Panc1 (cell line): ENCODE measurements around the gene DDX17. TPM values are rescaled to one million over a fixed set of nuclear protein-coding genes. Genes with fewer than 3 reads are reported as not detected.

ENCODE experiments used
- ATAC-seq: fragments of 200-7000 bp; cut with Tn5 transposase; 2 replicates; pipeline ENCODE4 v1.9.1; 2020; ENCODE audit warnings: mild to moderate bottlenecking, moderate library complexity
- BruUV-seq: library from RNA; stranded (reverse); fragments of 400-500 nt; replicated peaks from 2 replicates; lab custom pipeline; 2021; lab: Mats Ljungman, UMichigan
- CTCF ChIA-PET: fragments of 300-600 bp; sonication (Branson Sonifier 250); formaldehyde crosslinking; loops from one replicate; lab custom pipeline; 2022; ENCODE audit warnings: antibody characterized with exemption; lab: Charles Lee
- POLR2A ChIA-PET: fragments of 300-600 bp; sonication (Branson Sonifier 250); formaldehyde crosslinking; loops from one replicate; lab custom pipeline; 2022; ENCODE audit warnings: antibody characterized with exemption; lab: Charles Lee
- DNase-seq: peaks from one replicate; pipeline ENCODE4 v3.0.0-alpha.2; 2010; ENCODE audit warnings: low read depth, low spot score
- H3K27ac ChIP-seq: 2 replicates; pipeline ENCODE4 v1.5.1; 2011; ENCODE audit warnings: mild to moderate bottlenecking, low read length, inconsistent platforms
- H3K27me3 ChIP-seq: fragments of 200-500 bp; sonication (Bioruptor generic); 2 replicates; pipeline ENCODE4 v1.6.0; 2014; ENCODE audit warnings: low read length, inconsistent platforms; ENCODE audit not compliant: control insufficient read depth, insufficient read depth
- H3K36me3 ChIP-seq: fragments of 200-500 bp; sonication (Bioruptor generic); 2 replicates; pipeline ENCODE4 v1.5.1; 2014; ENCODE audit warnings: inconsistent platforms, mild to moderate bottlenecking, low read length, moderate library complexity; ENCODE audit not compliant: control insufficient read depth, insufficient read depth
- H3K4me1 ChIP-seq: 2 replicates; pipeline ENCODE4 v1.5.1; 2011; ENCODE audit warnings: inconsistent platforms, mild to moderate bottlenecking, low read length, moderate library complexity; ENCODE audit not compliant: control insufficient read depth, insufficient read depth
- H3K4me3 ChIP-seq, 2 experiments: 2 replicates each; pipeline ENCODE4 v1.5.1; 2011 to 2012; ENCODE audit warnings: low read depth in 2 of 2, low read length in 2 of 2, mild to moderate bottlenecking in 2 of 2, inconsistent platforms in 1 of 2, moderate library complexity in 1 of 2
- H3K9me3 ChIP-seq: fragments of 200-500 bp; sonication (Bioruptor generic); 2 replicates; pipeline ENCODE4 v1.5.1; 2014; ENCODE audit warnings: low read depth, mild to moderate bottlenecking, inconsistent platforms, low read length, moderate library complexity; ENCODE audit not compliant: control insufficient read depth, insufficient read depth
- CTCF ChIP-seq: fragments of 450-650 bp; IDR thresholded peaks from 2 replicates; pipeline ENCODE4 v1.5.1; 2017; ENCODE audit warnings: mild to moderate bottlenecking
- POLR2AphosphoS5 ChIP-seq: IDR thresholded peaks from 2 replicates; pipeline ENCODE4 v1.6.1; 2012; ENCODE audit warnings: mild to moderate bottlenecking, low read depth, low read length, moderate library complexity
- REST ChIP-seq, 2 experiments: IDR thresholded peaks; 2 replicates each; pipeline ENCODE4 v1.6.1; 2011 to 2012; ENCODE audit warnings: low read depth in 2 of 2, control low read depth in 1 of 2, low read length in 1 of 2, mild to moderate bottlenecking in 1 of 2, moderate library complexity in 1 of 2; ENCODE audit not compliant: insufficient read depth in 1 of 2
- SIN3A ChIP-seq: IDR thresholded peaks from 2 replicates; pipeline ENCODE4 v1.6.1; 2012; ENCODE audit warnings: low read depth, mild to moderate bottlenecking, low read length, moderate library complexity, borderline replicate concordance; ENCODE audit not compliant: insufficient read depth
- TCF7L2 ChIP-seq: IDR thresholded peaks from 2 replicates; pipeline ENCODE4 v1.6.1; 2011; ENCODE audit warnings: mild to moderate bottlenecking, low read depth, low read length, inconsistent platforms
- in situ Hi-C: cut with HindIII; loops from 2 replicates; pipeline ENCODE4 v1.10.0; 2016; ENCODE audit warnings: low sequenced_read_pairs, low pct_unique_long_range_greater_than_20kb
- intact Hi-C: fragments of 100-400 bp; cut with micrococcal nuclease; formaldehyde crosslinking; loops from one replicate; pipeline ENCODE4 v1.10.0; 2022; ENCODE audit not compliant: unreplicated experiment
- total RNA-seq: library from RNA; stranded (reverse); gene quantifications from one replicate; pipeline ENCODE4 v1.2.1, GENCODE V29; 2021; ENCODE audit not compliant: unreplicated experiment

The DDX17 gene
- total RNA-seq, 1 experiment from 2014 or later: 277 TPM

- Histone ChIP-seq H3K4me3 (no peak overlapping the region), H3K36me3 (no peaks in the 10 kb centered on the region), H3K4me1 (no peaks in the 10 kb centered on the region), H3K27ac (no peak overlapping the region), H3K27me3 (no peaks in the 10 kb centered on the region), H3K9me3 (no peaks in the 10 kb centered on the region)
- CTCF ChIA-PET: no interaction called here
- DNase-seq: no peak
- in situ Hi-C loops (no loop called here), intact Hi-C loops (no loop called here)
- ATAC-seq: no peak
- no TSS peak for BruUV-seq
- no peak for TF ChIP-seq CTCF
- no peak for TF ChIP-seq REST (IDR thresholded peaks at IDR 0.05; ENCODE audit: insufficient read depth in 1 of 2, low read depth in 2 of 2, low read length in 1 of 2)
- TF ChIP-seq POLR2AphosphoS5: no peak
- TF ChIP-seq SIN3A: no peak
- no peak for TF ChIP-seq TCF7L2
- POLR2A ChIA-PET: no interaction called here
These were observed 52.9 kb downstream of the DDX17 start for GRCh38 chr22:38453066-38453672.

- no TSS peak for BruUV-seq
- POLR2A ChIA-PET: no interaction called here
- in situ Hi-C loops: no loop called here
These were observed 53.6 kb downstream of the DDX17 start for GRCh38 chr22:38452373-38453065.

More at GRCh38 chr22:38452373-38453065, 53.6 kb downstream of the DDX17 start:
- intact Hi-C loops: no loop called here
- DNase-seq (no peak), ATAC-seq (no peak)
- H3K27me3 ChIP-seq: no peaks in the 10 kb centered on the region
- H3K27ac ChIP-seq: no peak overlapping the region
- H3K36me3 ChIP-seq: no peaks in the 10 kb centered on the region
- H3K4me3 ChIP-seq: no peak overlapping the region
- no peaks in the 10 kb centered on the region for H3K4me1 ChIP-seq
- no peak for TF ChIP-seq TCF7L2
- TF ChIP-seq CTCF: no peak
- TF ChIP-seq REST (IDR thresholded peaks at IDR 0.05; ENCODE audit: insufficient read depth in 1 of 2, low read depth in 2 of 2, low read length in 1 of 2): no peak
- no peak for TF ChIP-seq SIN3A
- TF ChIP-seq POLR2AphosphoS5: no peak
- CTCF ChIA-PET: no interaction called here
- H3K9me3 ChIP-seq: no peaks in the 10 kb centered on the region
